OCI-LY3 (cell line): ENCODE data around the gene SOX5.
"Not testable (repeated sequence)": the region's sequence is repeated elsewhere in the genome, so short reads cannot be mapped to it uniquely, and the experiment has no call there.

Source experiments
- EZH2phosphoT487 ChIP-seq: fragments of 200-600 bp; shearing (Covaris generic); IDR thresholded peaks from 2 replicates; pipeline ENCODE4 v1.6.1; 2018; ENCODE audit warnings: antibody characterized with exemption, mixed run types, low read depth
- TF ChIP-seq, protein P1 (sequence below): fragments of 200-600, 300-600 bp; sonication (generic); IDR thresholded peaks from 2 replicates; pipeline ENCODE4 v1.5.1; 2014; ENCODE audit warnings: antibody characterized with exemption, low read length, low read depth

DNA sequence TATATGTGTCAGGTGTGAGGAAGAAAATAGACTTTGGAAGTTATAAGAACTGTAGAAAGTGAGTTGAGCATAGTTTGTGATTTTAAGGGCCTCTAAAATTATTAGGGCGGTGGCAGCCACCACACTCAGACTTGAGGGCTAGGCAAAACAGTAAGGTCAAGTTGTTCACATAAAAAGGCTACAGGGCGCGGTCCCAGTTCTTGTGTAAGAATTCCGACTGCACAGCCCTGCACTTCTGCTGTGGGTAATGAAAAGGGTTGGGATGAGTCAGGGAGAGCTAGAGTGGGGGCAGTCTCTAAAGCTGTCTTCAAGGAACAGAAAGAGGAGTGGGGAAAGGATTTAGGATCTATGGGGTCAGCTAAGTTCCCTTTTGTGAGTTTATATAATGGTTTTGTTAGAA is 441.7 kb downstream of the SOX5 start:
- TF ChIP-seq, protein P1, sequence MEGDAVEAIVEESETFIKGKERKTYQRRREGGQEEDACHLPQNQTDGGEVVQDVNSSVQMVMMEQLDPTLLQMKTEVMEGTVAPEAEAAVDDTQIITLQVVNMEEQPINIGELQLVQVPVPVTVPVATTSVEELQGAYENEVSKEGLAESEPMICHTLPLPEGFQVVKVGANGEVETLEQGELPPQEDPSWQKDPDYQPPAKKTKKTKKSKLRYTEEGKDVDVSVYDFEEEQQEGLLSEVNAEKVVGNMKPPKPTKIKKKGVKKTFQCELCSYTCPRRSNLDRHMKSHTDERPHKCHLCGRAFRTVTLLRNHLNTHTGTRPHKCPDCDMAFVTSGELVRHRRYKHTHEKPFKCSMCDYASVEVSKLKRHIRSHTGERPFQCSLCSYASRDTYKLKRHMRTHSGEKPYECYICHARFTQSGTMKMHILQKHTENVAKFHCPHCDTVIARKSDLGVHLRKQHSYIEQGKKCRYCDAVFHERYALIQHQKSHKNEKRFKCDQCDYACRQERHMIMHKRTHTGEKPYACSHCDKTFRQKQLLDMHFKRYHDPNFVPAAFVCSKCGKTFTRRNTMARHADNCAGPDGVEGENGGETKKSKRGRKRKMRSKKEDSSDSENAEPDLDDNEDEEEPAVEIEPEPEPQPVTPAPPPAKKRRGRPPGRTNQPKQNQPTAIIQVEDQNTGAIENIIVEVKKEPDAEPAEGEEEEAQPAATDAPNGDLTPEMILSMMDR: not testable (repeated sequence)
- not testable (repeated sequence) for TF ChIP-seq EZH2phosphoT487
